Measurements from ENCODE around the gene PKNOX2.

DNA sequence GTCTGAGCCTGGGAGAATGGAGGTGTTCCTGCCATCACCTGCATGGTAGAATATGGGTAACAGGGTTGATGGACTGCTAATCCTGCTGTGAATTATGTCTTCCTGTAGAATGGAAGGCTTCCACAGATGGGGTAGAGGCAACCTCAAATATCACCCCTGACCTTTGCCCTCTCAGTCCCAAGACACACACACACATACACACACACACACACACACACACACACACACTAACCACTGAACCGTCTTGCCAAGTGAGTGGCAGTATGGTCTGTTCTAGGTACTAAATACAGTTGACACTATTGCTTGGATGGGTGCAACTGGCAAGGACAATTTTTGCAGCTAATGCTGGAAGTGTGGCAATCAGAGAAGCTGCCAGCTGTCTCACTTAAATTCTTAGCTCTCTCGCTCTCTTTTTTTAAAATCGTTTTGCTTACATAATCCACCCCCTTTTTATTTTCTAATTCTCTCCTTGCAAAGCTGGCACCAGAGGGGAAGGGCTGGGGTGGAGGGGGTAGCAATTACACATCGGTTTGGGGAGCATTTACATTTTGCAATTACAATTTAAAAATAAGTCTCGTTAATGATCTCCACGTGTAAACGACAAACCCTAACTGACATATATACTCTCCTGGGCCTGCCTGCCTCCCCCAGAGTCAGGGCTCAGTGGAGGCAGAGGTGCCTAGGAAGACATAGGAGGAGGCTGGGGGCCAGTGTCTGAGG lies 169.0 kb downstream of the PKNOX2 start:
- no peak for TF ChIP-seq POLR2AphosphoS5 (IDR thresholded peaks at IDR 0.05; ENCODE audit: low read depth, low read length)
- TF ChIP-seq SIN3A (IDR thresholded peaks at IDR 0.05; ENCODE audit: borderline replicate concordance, insufficient read depth, low read length), result no peak
- TF ChIP-seq TAF1 (IDR thresholded peaks at IDR 0.05; ENCODE audit: borderline replicate concordance, insufficient read depth, low read length), result no peak
